Bronchial epithelial cell (primary cell): ENCODE measurements around the gene MUSTN1. TPM values are rescaled to one million over a fixed set of nuclear protein-coding genes. Genes with fewer than 3 reads are reported as not detected.

Experiments
- DNase-seq: peaks from one replicate; pipeline ENCODE4 v3.0.0-alpha.2; 2010; ENCODE audit warnings: low read depth
- FAIRE-seq: peaks from 2 replicates; lab custom pipeline; 2011; peaks lifted over from hg19 to GRCh38; lab: Jason Lieb, UNC
- H3K27me3 ChIP-seq: 2 replicates; pipeline ENCODE4 v1.5.1; 2011; ENCODE audit warnings: low read length; ENCODE audit not compliant: control insufficient read depth, insufficient read depth
- H3K36me3 ChIP-seq: 2 replicates; pipeline ENCODE4 v1.5.1; 2011; ENCODE audit warnings: low read length; ENCODE audit not compliant: control insufficient read depth, insufficient read depth
- H3K4me3 ChIP-seq: 2 replicates; pipeline ENCODE4 v1.5.1; 2011; ENCODE audit warnings: mild to moderate bottlenecking, low read depth, low read length, control low read depth
- CTCF ChIP-seq: IDR thresholded peaks from 2 replicates; pipeline ENCODE4 v1.5.1; 2011; ENCODE audit warnings: mild to moderate bottlenecking, moderate library complexity, low read length, control low read depth, inconsistent platforms; ENCODE audit not compliant: insufficient read depth, severe bottlenecking
- total RNA-seq: library from RNA; depleted of rRNA; stranded (reverse); fragments of >200 nt; gene quantifications from 2 replicates; pipeline ENCODE4 v1.2.1, GENCODE V29; 2014

Gene MUSTN1
- total RNA-seq, 1 donor from 2014 or later: not detected

DNA sequence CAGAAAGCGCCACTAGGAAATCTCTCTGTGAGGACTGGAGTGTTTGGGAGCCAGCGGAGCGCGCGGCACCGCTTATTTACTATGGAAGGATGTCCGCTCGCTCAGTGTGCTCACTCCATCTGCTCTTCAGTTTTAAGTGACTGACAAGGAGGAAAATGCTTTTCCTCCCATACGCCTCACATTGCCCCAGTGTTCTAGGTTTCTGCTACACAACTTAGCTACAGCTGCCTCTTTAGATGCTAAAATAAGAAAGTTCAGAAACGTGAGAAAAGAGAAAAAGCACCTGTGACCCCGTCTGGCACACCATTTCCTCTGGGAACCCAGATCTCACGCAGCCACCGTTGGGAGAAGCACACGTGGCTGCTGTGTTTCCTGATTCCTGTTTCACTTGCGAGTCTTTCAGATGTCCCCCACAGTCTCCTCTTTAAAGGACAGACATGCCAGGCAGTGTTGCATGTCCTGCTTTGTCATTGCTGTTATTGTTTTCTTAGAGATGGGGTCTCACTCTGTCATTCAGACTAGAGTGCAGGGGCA, 11.7 kb upstream of the MUSTN1 start:
- H3K27me3 ChIP-seq: no peaks in the 10 kb centered on the region
- peaks cover 2% of the 10 kb centered on the region for H3K36me3 ChIP-seq
- DNase-seq (no peak), FAIRE-seq (no peak)
- no peak overlapping the region for H3K4me3 ChIP-seq
- no peak for TF ChIP-seq CTCF

DNA sequence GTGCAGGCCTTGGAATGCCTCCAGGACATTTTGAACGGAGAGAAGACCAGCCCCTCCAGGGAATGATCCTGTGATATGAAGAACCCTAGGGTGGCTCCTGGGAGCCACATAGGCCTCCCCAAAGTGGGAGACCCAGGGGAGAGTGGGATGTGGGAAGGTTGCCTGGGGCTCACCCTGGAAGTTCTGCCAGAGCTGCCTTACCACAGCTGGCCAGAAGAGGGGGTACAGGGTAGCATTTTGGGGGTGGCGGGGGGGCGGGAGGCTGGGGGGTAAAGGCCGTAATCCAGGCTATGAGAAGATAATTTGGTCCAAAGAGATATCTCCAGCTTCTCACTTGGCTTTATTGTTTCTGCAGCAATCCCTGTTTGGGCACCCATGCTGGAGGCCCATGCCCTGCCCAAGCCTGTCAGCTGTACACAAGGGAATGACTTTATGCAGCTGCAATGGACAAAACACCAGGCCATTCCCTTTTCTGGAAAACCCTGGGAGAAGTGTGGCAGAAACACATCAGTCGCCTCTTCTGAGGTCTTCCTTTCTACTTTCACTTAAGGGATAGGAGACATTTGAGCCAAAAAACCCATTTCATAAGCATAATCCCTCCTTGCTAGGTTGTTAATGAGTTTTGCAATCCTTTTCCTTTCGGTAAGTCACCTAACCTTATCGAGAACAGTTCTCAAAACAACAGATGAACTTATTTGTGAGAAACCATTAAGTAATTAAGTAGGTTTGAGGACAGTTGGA, 11.0 kb upstream of the MUSTN1 start:
- Histone ChIP-seq H3K36me3 (peaks cover 5% of the 10 kb centered on the region), H3K4me3 (no peak overlapping the region), H3K27me3 (no peaks in the 10 kb centered on the region)
- no peak for DNase-seq
- TF ChIP-seq CTCF: peak; percentile 43
- FAIRE-seq: no peak

DNA sequence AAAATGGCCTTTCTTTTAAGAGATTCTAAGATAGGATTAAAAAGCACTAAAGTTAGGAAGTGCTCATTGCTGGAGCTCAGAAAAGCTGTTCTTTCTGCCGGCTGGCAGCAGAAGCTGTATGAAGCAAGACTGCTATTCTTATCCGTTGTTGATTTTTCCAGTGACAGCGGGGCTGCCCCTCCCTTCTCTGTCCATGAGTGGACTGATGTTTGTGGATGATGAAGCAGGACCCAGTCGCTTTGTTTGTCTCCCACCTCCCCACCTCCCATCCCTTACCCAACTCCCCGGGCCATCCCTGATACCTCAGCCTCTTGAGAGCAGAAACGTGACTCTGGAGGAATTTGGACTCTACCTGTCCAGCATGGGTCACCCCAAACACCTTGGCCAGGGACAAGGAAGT, 10.3 kb upstream of the MUSTN1 start:
- Histone ChIP-seq H3K36me3 (peaks cover 7% of the 10 kb centered on the region), H3K27me3 (no peaks in the 10 kb centered on the region), H3K4me3 (no peak overlapping the region)
- no peak for FAIRE-seq
- no peak for DNase-seq
- TF ChIP-seq CTCF: no peak

- FAIRE-seq (no peak), DNase-seq (no peak)
- no peak for TF ChIP-seq CTCF
- peaks cover 7% of the 10 kb centered on the region for H3K36me3 ChIP-seq
- no peak overlapping the region for H3K4me3 ChIP-seq
- no peaks in the 10 kb centered on the region for H3K27me3 ChIP-seq
Measured at GRCh38 chr3:52844290-52844975, 9.6 kb upstream of the MUSTN1 start.

DNA sequence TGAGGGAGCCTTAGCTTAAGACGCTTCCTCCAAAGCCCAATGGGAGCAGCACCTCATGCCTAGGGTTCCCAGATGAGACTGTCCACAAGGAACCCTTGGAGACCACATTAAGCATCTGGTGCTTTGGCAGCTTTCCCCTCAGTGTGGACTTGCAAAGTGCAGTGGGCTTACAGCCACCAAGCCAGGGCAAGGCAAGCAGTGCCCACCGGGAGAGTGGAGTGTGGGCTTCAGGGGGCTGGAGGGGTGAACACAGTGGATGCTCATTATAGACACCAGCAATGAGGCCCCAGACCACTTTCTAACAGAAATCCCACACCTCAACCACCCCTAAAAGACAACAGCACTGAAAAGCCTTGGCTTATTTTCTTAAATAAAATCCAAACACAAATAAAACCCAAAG, 9.1 kb upstream of the MUSTN1 start:
- H3K4me3 ChIP-seq: no peak overlapping the region
- no peak for TF ChIP-seq CTCF
- FAIRE-seq (no peak), DNase-seq (no peak)
- H3K27me3 ChIP-seq: no peaks in the 10 kb centered on the region
- H3K36me3 ChIP-seq: peaks cover 7% of the 10 kb centered on the region
